GM12872 (cell line): ENCODE results near the gene METTL26.

Experiments used
- CTCF ChIP-seq: IDR thresholded peaks from 3 replicates; pipeline ENCODE4 v1.5.1; 2011; ENCODE audit warnings: low read depth, mild to moderate bottlenecking, low read length, moderate library complexity; ENCODE audit not compliant: insufficient read depth

METTL26 gene

GRCh38 chr16:596736-597060 is 39.4 kb downstream of the METTL26 start:
- no peak for TF ChIP-seq CTCF

GRCh38 chr16:595942-596735 is 40.0 kb downstream of the METTL26 start:
- TF ChIP-seq CTCF = no peak

- TF ChIP-seq CTCF = no peak
Observed at GRCh38 chr16:595094-595528, 41.0 kb downstream of the METTL26 start.

GRCh38 chr16:593807-594206 is 42.3 kb downstream of the METTL26 start:
- no peak for TF ChIP-seq CTCF

GRCh38 chr16:593406-593805 is 42.7 kb downstream of the METTL26 start:
- TF ChIP-seq CTCF = no peak

GRCh38 chr16:592518-593306 is 43.4 kb downstream of the METTL26 start:
- no peak for TF ChIP-seq CTCF

- TF ChIP-seq CTCF = no peak
Observed at GRCh38 chr16:591892-592517, 44.1 kb downstream of the METTL26 start.
